KMS-11 (cell line): Measurements from ENCODE around the gene LRRC4B.

Experiments used
- H2AFZ ChIP-seq: fragments of 200-600 bp; sonication (generic); 2 replicates; pipeline ENCODE4 v1.6.1; 2016; ENCODE audit warnings: antibody characterized with exemption, mixed run types, low read depth
- H3K27ac ChIP-seq: fragments of 200-600 bp; sonication (generic); 2 replicates; pipeline ENCODE4 v1.6.1; 2016; ENCODE audit warnings: mild to moderate bottlenecking, mixed run types
- H3K27me3 ChIP-seq: fragments of 200-600 bp; sonication (generic); 2 replicates; pipeline ENCODE4 v1.6.1; 2017; ENCODE audit warnings: mild to moderate bottlenecking, low read depth, mixed run types, moderate library complexity; ENCODE audit not compliant: insufficient read depth
- H3K36me3 ChIP-seq: fragments of 200-600 bp; sonication (generic); 2 replicates; pipeline ENCODE4 v1.6.1; 2017; ENCODE audit warnings: mild to moderate bottlenecking, mixed run types; ENCODE audit not compliant: insufficient read depth
- H3K4me1 ChIP-seq: fragments of 200-600 bp; sonication (generic); 2 replicates; pipeline ENCODE4 v1.6.1; 2016; ENCODE audit warnings: mild to moderate bottlenecking, low read depth, mixed run types; ENCODE audit not compliant: poor library complexity, severe bottlenecking
- H3K4me2 ChIP-seq: fragments of 200-600 bp; sonication (generic); 2 replicates; pipeline ENCODE4 v1.7.0; 2016; ENCODE audit warnings: mild to moderate bottlenecking, mixed run types
- H3K4me3 ChIP-seq: fragments of 200-600 bp; sonication (generic); IDR thresholded peaks from 2 replicates; pipeline ENCODE4 v1.6.1; 2017; ENCODE audit warnings: low read depth, low read length, mixed read lengths; ENCODE audit not compliant: insufficient read depth
- H3K79me2 ChIP-seq: fragments of 200-600 bp; sonication (generic); 2 replicates; pipeline ENCODE4 v1.6.1; 2016; ENCODE audit warnings: low read depth, mixed run types; ENCODE audit not compliant: insufficient read depth
- H3K9ac ChIP-seq: fragments of 200-600 bp; sonication (generic); 2 replicates; pipeline ENCODE4 v1.6.1; 2016; ENCODE audit warnings: mild to moderate bottlenecking, mixed run types
- H4K20me1 ChIP-seq: fragments of 200-600 bp; sonication (generic); 2 replicates; pipeline ENCODE4 v1.6.1; 2016; ENCODE audit warnings: mild to moderate bottlenecking, mixed run types; ENCODE audit not compliant: insufficient read depth
- CTCF ChIP-seq: fragments of 200-600 bp; sonication (generic); conservative IDR thresholded peaks from 2 replicates; pipeline ENCODE4 v1.6.1; 2017; ENCODE audit warnings: low read depth, mild to moderate bottlenecking, antibody characterized with exemption, low read length, moderate library complexity, mixed read lengths

The LRRC4B gene

GRCh38 chr19:50501568-50502475 is 66.4 kb downstream of the LRRC4B start:
- H3K4me3 ChIP-seq: no peak overlapping the region
- H3K9ac ChIP-seq: no peak overlapping the region
- H3K4me2 ChIP-seq: no peak overlapping the region
- H3K27ac ChIP-seq: no peak overlapping the region
- no peak overlapping the region for H2AFZ ChIP-seq
- H3K27me3 ChIP-seq: no peaks in the 10 kb centered on the region
- no peaks in the 10 kb centered on the region for H4K20me1 ChIP-seq
- TF ChIP-seq CTCF: no peak
- H3K79me2 ChIP-seq: no peaks in the 10 kb centered on the region
- H3K36me3 ChIP-seq: no peaks in the 10 kb centered on the region
- no peaks in the 10 kb centered on the region for H3K4me1 ChIP-seq

- H4K20me1 ChIP-seq: no peaks in the 10 kb centered on the region
- H3K27me3 ChIP-seq: no peaks in the 10 kb centered on the region
- no peak overlapping the region for H3K27ac ChIP-seq
- H2AFZ ChIP-seq: no peak overlapping the region
- no peak overlapping the region for H3K4me2 ChIP-seq
- no peak overlapping the region for H3K4me3 ChIP-seq
- H3K9ac ChIP-seq: no peak overlapping the region
- H3K4me1 ChIP-seq: no peaks in the 10 kb centered on the region
- no peaks in the 10 kb centered on the region for H3K36me3 ChIP-seq
- H3K79me2 ChIP-seq: no peaks in the 10 kb centered on the region
- TF ChIP-seq CTCF: no peak
Measured at GRCh38 chr19:50501186-50501567, 67.1 kb downstream of the LRRC4B start.

- Histone ChIP-seq H2AFZ (no peak overlapping the region), H3K27ac (no peak overlapping the region), H3K9ac (no peak overlapping the region), H3K36me3 (no peaks in the 10 kb centered on the region), H3K4me3 (no peak overlapping the region), H4K20me1 (no peaks in the 10 kb centered on the region), H3K79me2 (no peaks in the 10 kb centered on the region), H3K4me2 (no peak overlapping the region), H3K27me3 (no peaks in the 10 kb centered on the region), H3K4me1 (no peaks in the 10 kb centered on the region)
- TF ChIP-seq CTCF: no peak
Measured at GRCh38 chr19:50500753-50501151, 67.5 kb downstream of the LRRC4B start.

GRCh38 chr19:50500060-50500752 is 68.0 kb downstream of the LRRC4B start:
- TF ChIP-seq CTCF: no peak
- no peaks in the 10 kb centered on the region for H3K4me1 ChIP-seq
- H3K79me2 ChIP-seq: no peaks in the 10 kb centered on the region
- no peaks in the 10 kb centered on the region for H4K20me1 ChIP-seq
- no peaks in the 10 kb centered on the region for H3K36me3 ChIP-seq
- H2AFZ ChIP-seq: no peak overlapping the region
- H3K27ac ChIP-seq: no peak overlapping the region
- no peak overlapping the region for H3K4me3 ChIP-seq
- no peaks in the 10 kb centered on the region for H3K27me3 ChIP-seq
- no peak overlapping the region for H3K9ac ChIP-seq
- H3K4me2 ChIP-seq: no peak overlapping the region
